ENCODE results near the gene ACKR3.

The ACKR3 gene

GRCh38 chr2:236569573-236569973 is at the start of gene ACKR3:
TSS of gene ACKR3 (plus strand) at chr2:236569825. CDS start at chr2:236580466, 10,641 bp downstream.
- H3K27ac ChIP-seq (ENCODE audit: low read length), result no peak within 1 kb of the TSS
- H3K9me3 ChIP-seq (ENCODE audit: control insufficient read depth, insufficient read depth, low read length), result no peaks in the 10 kb centered on the region
- no peak within 1 kb of the TSS for H3K4me3 ChIP-seq (ENCODE audit: low read length)
- no CpG with 5 or more reads among the region's 10 CpGs for WGBS (ENCODE audit: insufficient coverage, insufficient read length)
- H3K36me3 ChIP-seq (ENCODE audit: control insufficient read depth, insufficient read depth, low read length), result no peaks in the 10 kb centered on the region
- DNase-seq (ENCODE audit: low read depth, low spot score), result no peak
- H3K27me3 ChIP-seq (ENCODE audit: control insufficient read depth, insufficient read depth, low read length), result peaks cover 11% of the 10 kb centered on the region
- peaks cover 3% of the 10 kb centered on the region; the same call in 1 of the 2 replicates for H3K4me1 ChIP-seq (ENCODE audit: control insufficient read depth, insufficient read depth, low read length)

GRCh38 chr2:236521556-236521955 is 48.1 kb upstream of the ACKR3 start:
- no peak overlapping the region for H3K4me3 ChIP-seq (ENCODE audit: low read length)
- no peaks in the 10 kb centered on the region for H3K36me3 ChIP-seq (ENCODE audit: control insufficient read depth, insufficient read depth, low read length)
- DNase-seq (ENCODE audit: low read depth, low spot score), result no peak
- no peak overlapping the region for H3K27ac ChIP-seq (ENCODE audit: low read length)
- no peaks in the 10 kb centered on the region for H3K9me3 ChIP-seq (ENCODE audit: control insufficient read depth, insufficient read depth, low read length)
- no peaks in the 10 kb centered on the region for H3K27me3 ChIP-seq (ENCODE audit: control insufficient read depth, insufficient read depth, low read length)
- H3K4me1 ChIP-seq (ENCODE audit: control insufficient read depth, insufficient read depth, low read length), result 0 out of 2 replicates have a peak, but pooled peaks cover 2% of the 10 kb centered on the region

- DNase-seq (ENCODE audit: low read depth, low spot score), result no peak
- Histone ChIP-seq H3K27me3 (ENCODE audit: control insufficient read depth, insufficient read depth, low read length) (no peaks in the 10 kb centered on the region), H3K4me1 (ENCODE audit: control insufficient read depth, insufficient read depth, low read length) (0 out of 2 replicates have a peak, but pooled peaks cover 2% of the 10 kb centered on the region)
Measured at GRCh38 chr2:236523249-236523648, 46.4 kb upstream of the ACKR3 start.

GRCh38 chr2:236525411-236525997 is 44.1 kb upstream of the ACKR3 start:
- H3K4me3 ChIP-seq (ENCODE audit: low read length), result no peak overlapping the region
- H3K4me1 ChIP-seq (ENCODE audit: control insufficient read depth, insufficient read depth, low read length), result no peaks in the 10 kb centered on the region
- no peaks in the 10 kb centered on the region for H3K36me3 ChIP-seq (ENCODE audit: control insufficient read depth, insufficient read depth, low read length)
- no CpG with 5 or more reads among the region's 8 CpGs for WGBS (ENCODE audit: insufficient coverage, insufficient read length)
- no peaks in the 10 kb centered on the region for H3K27me3 ChIP-seq (ENCODE audit: control insufficient read depth, insufficient read depth, low read length)
- H3K27ac ChIP-seq (ENCODE audit: low read length), result no peak overlapping the region
- no peaks in the 10 kb centered on the region for H3K9me3 ChIP-seq (ENCODE audit: control insufficient read depth, insufficient read depth, low read length)
- no peak for DNase-seq (ENCODE audit: low read depth, low spot score)

More at GRCh38 chr2:236523249-236523648, 46.4 kb upstream of the ACKR3 start:
- no peak overlapping the region for H3K27ac ChIP-seq (ENCODE audit: low read length)
- no peaks in the 10 kb centered on the region for H3K9me3 ChIP-seq (ENCODE audit: control insufficient read depth, insufficient read depth, low read length)
- H3K4me3 ChIP-seq (ENCODE audit: low read length), result no peak overlapping the region
- no peaks in the 10 kb centered on the region for H3K36me3 ChIP-seq (ENCODE audit: control insufficient read depth, insufficient read depth, low read length)

- H3K27ac ChIP-seq (ENCODE audit: low read length), result no peak overlapping the region
- H3K36me3 ChIP-seq (ENCODE audit: control insufficient read depth, insufficient read depth, low read length), result no peaks in the 10 kb centered on the region
- H3K4me3 ChIP-seq (ENCODE audit: low read length), result no peak overlapping the region
- no peaks in the 10 kb centered on the region for H3K4me1 ChIP-seq (ENCODE audit: control insufficient read depth, insufficient read depth, low read length)
- WGBS (ENCODE audit: insufficient coverage, insufficient read length), result no CpG with 5 or more reads among the region's 14 CpGs
- no peaks in the 10 kb centered on the region for H3K9me3 ChIP-seq (ENCODE audit: control insufficient read depth, insufficient read depth, low read length)
- H3K27me3 ChIP-seq (ENCODE audit: control insufficient read depth, insufficient read depth, low read length), result no peaks in the 10 kb centered on the region
- DNase-seq (ENCODE audit: low read depth, low spot score), result no peak
Measured at GRCh38 chr2:236526455-236527158, 43.0 kb upstream of the ACKR3 start.

GRCh38 chr2:236527159-236527630 is 42.4 kb upstream of the ACKR3 start:
- H3K36me3 ChIP-seq (ENCODE audit: control insufficient read depth, insufficient read depth, low read length), result no peaks in the 10 kb centered on the region
- no peaks in the 10 kb centered on the region for H3K9me3 ChIP-seq (ENCODE audit: control insufficient read depth, insufficient read depth, low read length)
- no peaks in the 10 kb centered on the region for H3K27me3 ChIP-seq (ENCODE audit: control insufficient read depth, insufficient read depth, low read length)
- no peaks in the 10 kb centered on the region for H3K4me1 ChIP-seq (ENCODE audit: control insufficient read depth, insufficient read depth, low read length)
- no peak overlapping the region for H3K4me3 ChIP-seq (ENCODE audit: low read length)
- H3K27ac ChIP-seq (ENCODE audit: low read length), result no peak overlapping the region
- DNase-seq (ENCODE audit: low read depth, low spot score), result no peak
- WGBS (ENCODE audit: insufficient coverage, insufficient read length), result no CpG with 5 or more reads among the region's 9 CpGs

- H3K4me1 ChIP-seq (ENCODE audit: control insufficient read depth, insufficient read depth, low read length), result no peaks in the 10 kb centered on the region
- WGBS (ENCODE audit: insufficient coverage, insufficient read length), result no CpG with 5 or more reads among the region's 4 CpGs
- no peak overlapping the region for H3K4me3 ChIP-seq (ENCODE audit: low read length)
- no peaks in the 10 kb centered on the region for H3K27me3 ChIP-seq (ENCODE audit: control insufficient read depth, insufficient read depth, low read length)
- H3K9me3 ChIP-seq (ENCODE audit: control insufficient read depth, insufficient read depth, low read length), result no peaks in the 10 kb centered on the region
- no peak overlapping the region for H3K27ac ChIP-seq (ENCODE audit: low read length)
- no peaks in the 10 kb centered on the region for H3K36me3 ChIP-seq (ENCODE audit: control insufficient read depth, insufficient read depth, low read length)
- no peak for DNase-seq (ENCODE audit: low read depth, low spot score)
Measured at GRCh38 chr2:236529606-236530005, 40.0 kb upstream of the ACKR3 start.

- WGBS (ENCODE audit: insufficient coverage, insufficient read length), result no CpG with 5 or more reads among the region's 1 CpG
- DNase-seq (ENCODE audit: low read depth, low spot score), result no peak
- H3K9me3 ChIP-seq (ENCODE audit: control insufficient read depth, insufficient read depth, low read length), result no peaks in the 10 kb centered on the region
Measured at GRCh38 chr2:236530512-236530911, 39.1 kb upstream of the ACKR3 start.

GRCh38 chr2:236531195-236531594 is 38.4 kb upstream of the ACKR3 start:
- H3K27ac ChIP-seq (ENCODE audit: low read length), result no peak overlapping the region
- no peaks in the 10 kb centered on the region for H3K4me1 ChIP-seq (ENCODE audit: control insufficient read depth, insufficient read depth, low read length)
- DNase-seq (ENCODE audit: low read depth, low spot score), result no peak

More at GRCh38 chr2:236530512-236530911, 39.1 kb upstream of the ACKR3 start:
- Histone ChIP-seq H3K36me3 (ENCODE audit: control insufficient read depth, insufficient read depth, low read length) (no peaks in the 10 kb centered on the region), H3K27me3 (ENCODE audit: control insufficient read depth, insufficient read depth, low read length) (no peaks in the 10 kb centered on the region), H3K4me1 (ENCODE audit: control insufficient read depth, insufficient read depth, low read length) (no peaks in the 10 kb centered on the region), H3K4me3 (ENCODE audit: low read length) (no peak overlapping the region), H3K27ac (ENCODE audit: low read length) (no peak overlapping the region)

GRCh38 chr2:236531996-236532395 is 37.6 kb upstream of the ACKR3 start:
- Histone ChIP-seq H3K9me3 (ENCODE audit: control insufficient read depth, insufficient read depth, low read length) (no peaks in the 10 kb centered on the region), H3K4me3 (ENCODE audit: low read length) (no peak overlapping the region), H3K36me3 (ENCODE audit: control insufficient read depth, insufficient read depth, low read length) (no peaks in the 10 kb centered on the region), H3K27ac (ENCODE audit: low read length) (no peak overlapping the region), H3K4me1 (ENCODE audit: control insufficient read depth, insufficient read depth, low read length) (no peaks in the 10 kb centered on the region), H3K27me3 (ENCODE audit: control insufficient read depth, insufficient read depth, low read length) (no peaks in the 10 kb centered on the region)
- DNase-seq (ENCODE audit: low read depth, low spot score), result no peak
- no CpG with 5 or more reads among the region's 1 CpG for WGBS (ENCODE audit: insufficient coverage, insufficient read length)

More at GRCh38 chr2:236531195-236531594, 38.4 kb upstream of the ACKR3 start:
- no peaks in the 10 kb centered on the region for H3K27me3 ChIP-seq (ENCODE audit: control insufficient read depth, insufficient read depth, low read length)
- H3K9me3 ChIP-seq (ENCODE audit: control insufficient read depth, insufficient read depth, low read length), result no peaks in the 10 kb centered on the region
- H3K36me3 ChIP-seq (ENCODE audit: control insufficient read depth, insufficient read depth, low read length), result no peaks in the 10 kb centered on the region
- no peak overlapping the region for H3K4me3 ChIP-seq (ENCODE audit: low read length)
- no CpG with 5 or more reads among the region's 7 CpGs for WGBS (ENCODE audit: insufficient coverage, insufficient read length)

- no peaks in the 10 kb centered on the region for H3K27me3 ChIP-seq (ENCODE audit: control insufficient read depth, insufficient read depth, low read length)
Measured at GRCh38 chr2:236533343-236533742, 36.3 kb upstream of the ACKR3 start.

More at GRCh38 chr2:236533343-236533742, 36.3 kb upstream of the ACKR3 start:
- no peaks in the 10 kb centered on the region for H3K36me3 ChIP-seq (ENCODE audit: control insufficient read depth, insufficient read depth, low read length)
- H3K4me1 ChIP-seq (ENCODE audit: control insufficient read depth, insufficient read depth, low read length), result no peaks in the 10 kb centered on the region
- WGBS (ENCODE audit: insufficient coverage, insufficient read length), result no CpG with 5 or more reads among the region's 4 CpGs
- DNase-seq (ENCODE audit: low read depth, low spot score), result no peak
- H3K27ac ChIP-seq (ENCODE audit: low read length), result no peak overlapping the region
- no peaks in the 10 kb centered on the region for H3K9me3 ChIP-seq (ENCODE audit: control insufficient read depth, insufficient read depth, low read length)
- H3K4me3 ChIP-seq (ENCODE audit: low read length), result no peak overlapping the region
